Upper lobe of left lung (tissue), 6 donors: ENCODE results near the gene ARHGAP11A. TPM values are rescaled to one million over a fixed set of nuclear protein-coding genes. Genes with fewer than 3 reads are reported as not detected.
A peak's percentile ranks its signal among the peaks of the same experiment; 100 is the strongest.

ENCODE experiments used
- ATAC-seq, 2 donors: fragments of 200-7000 bp; cut with Tn5 transposase; one replicate each; pipeline ENCODE4 v1.9.1; 2022; ENCODE audit warnings: mild to moderate bottlenecking in 2 of 2, moderate library complexity in 2 of 2; ENCODE audit not compliant: low FRiP score in 2 of 2
- DNase-seq, 2 donors: peaks; one replicate each; pipeline ENCODE4 v3.0.0-alpha.2; 2019 to 2020
- H3K27ac ChIP-seq, 4 donors: fragments of 200-600 bp; sonication (generic); one replicate each; pipeline ENCODE4 v1.5.1; 2016 to 2019
- H3K27me3 ChIP-seq, 4 donors: fragments of 200-600 bp; sonication (generic); one replicate each; pipeline ENCODE4 v1.5.1; 2017 to 2019
- H3K36me3 ChIP-seq, 4 donors: fragments of 200-600 bp; sonication (generic); one replicate each; pipeline ENCODE4 v1.5.1; 2016 to 2019
- H3K4me1 ChIP-seq, 4 donors: fragments of 200-600 bp; sonication (generic); one replicate each; pipeline ENCODE4 v1.5.1; 2018 to 2019
- H3K4me3 ChIP-seq, 4 donors: fragments of 200-600 bp; sonication (generic); one replicate each; pipeline ENCODE4 v1.5.1; 2017 to 2019; ENCODE audit warnings: mild to moderate bottlenecking in 2 of 4, moderate library complexity in 1 of 4
- H3K9me3 ChIP-seq, 4 donors: fragments of 200-600 bp; sonication (generic); one replicate each; pipeline ENCODE4 v1.5.1; 2018 to 2019
- CTCF ChIP-seq, 6 experiments: fragments of 450-650 bp in 4 of 6; fragments of 200-600 bp in 2 of 6; sonication (generic) in 2 of 6; IDR thresholded peaks; one replicate each; pipeline ENCODE4 v1.5.1; 2016 to 2019; ENCODE audit warnings: antibody characterized with exemption in 6 of 6
- EP300 ChIP-seq, 4 donors: sonication (generic); formaldehyde crosslinking; IDR thresholded peaks; one replicate each; pipeline ENCODE4 v1.5.1; 2017; ENCODE audit warnings: antibody characterized with exemption in 4 of 4, control low read depth in 2 of 4
- POLR2A ChIP-seq, 4 donors: fragments of 450-650 bp; IDR thresholded peaks; one replicate each; pipeline ENCODE4 v1.5.1; 2016 to 2017; ENCODE audit warnings: antibody characterized with exemption in 4 of 4, mild to moderate bottlenecking in 2 of 4
- POLR2AphosphoS5 ChIP-seq, 2 donors: sonication (generic); formaldehyde crosslinking; IDR thresholded peaks; one replicate each; pipeline ENCODE4 v1.5.1; 2017; ENCODE audit warnings: antibody characterized with exemption in 2 of 2
- WGBS, 2 donors: methylation state at CpG; one replicate each; pipeline ENCODE4 v1.1.5; 2017 to 2018; 5-methylcytosine and 5-hydroxymethylcytosine counted together
- total RNA-seq, 6 donors: library from RNA; depleted of rRNA in 4 of 6; stranded (reverse); fragments of >200 nt in 4 of 6; gene quantifications; one replicate each; pipeline versions ENCODE4 v1.1.0 to v1.2.1, GENCODE V29; 2016 to 2021
- donor health status: DM: no; HTN: no; CAD: no; lungs with moderate emphysema.
- donor health status: DM: no; HTN: yes; CAD: no; lungs with severe emphysema.

ARHGAP11A gene
- total RNA-seq, 6 donors from 2014 or later: 2.1 to 4.8 (median 3.9) TPM

- WGBS, 2 donors: 48 to 51% methylated on average over 6 of the region's 6 CpGs
- DNase-seq (no peak), ATAC-seq (peak in 1 of 2 donors; percentile 54)
- no peaks in the 10 kb centered on the region for H3K36me3 ChIP-seq
- TF ChIP-seq POLR2AphosphoS5 (IDR thresholded peaks at IDR 0.05): no peak
- TF ChIP-seq CTCF (IDR thresholded peaks at IDR 0.05): no peak
- TF ChIP-seq EP300 (IDR thresholded peaks at IDR 0.05): no peak
- TF ChIP-seq POLR2A (IDR thresholded peaks at IDR 0.05): no peak
- H3K4me3 ChIP-seq: no peak overlapping the region
- no peaks in the 10 kb centered on the region for H3K4me1 ChIP-seq
- no peaks in the 10 kb centered on the region for H3K9me3 ChIP-seq
- no peak overlapping the region for H3K27ac ChIP-seq
- no peaks in the 10 kb centered on the region for H3K27me3 ChIP-seq
Observed at GRCh38 chr15:32675466-32675865, 60.2 kb downstream of the ARHGAP11A start.

- DNase-seq: no peak
- H3K4me3 ChIP-seq: no peak overlapping the region
- H3K27me3 ChIP-seq: no peaks in the 10 kb centered on the region
- 63 to 72% methylated on average over 2 of the region's 2 CpGs for WGBS, 2 donors
- H3K4me1 ChIP-seq: no peaks in the 10 kb centered on the region
- H3K27ac ChIP-seq: no peak overlapping the region
- TF ChIP-seq EP300 (IDR thresholded peaks at IDR 0.05) (no peak), POLR2AphosphoS5 (IDR thresholded peaks at IDR 0.05) (no peak), POLR2A (IDR thresholded peaks at IDR 0.05) (no peak), CTCF (IDR thresholded peaks at IDR 0.05) (no peak)
- H3K36me3 ChIP-seq: no peaks in the 10 kb centered on the region
- ATAC-seq: no peak
- no peaks in the 10 kb centered on the region for H3K9me3 ChIP-seq
Observed at GRCh38 chr15:32676169-32676568, 60.9 kb downstream of the ARHGAP11A start.

GRCh38 chr15:32677238-32677750 lies 62.0 kb downstream of the ARHGAP11A start:
- H3K36me3 ChIP-seq: no peaks in the 10 kb centered on the region
- DNase-seq: no peak
- no peak for ATAC-seq
- H3K9me3 ChIP-seq: no peaks in the 10 kb centered on the region
- H3K27me3 ChIP-seq: no peaks in the 10 kb centered on the region
- no peak for TF ChIP-seq EP300 (IDR thresholded peaks at IDR 0.05)
- TF ChIP-seq POLR2A (IDR thresholded peaks at IDR 0.05): no peak
- no peak for TF ChIP-seq CTCF (IDR thresholded peaks at IDR 0.05)
- no peak for TF ChIP-seq POLR2AphosphoS5 (IDR thresholded peaks at IDR 0.05)
- H3K27ac ChIP-seq: no peak overlapping the region
- H3K4me1 ChIP-seq: no peaks in the 10 kb centered on the region
- 62 to 74% methylated on average over 5 of the region's 5 CpGs for WGBS, 2 donors
- no peak overlapping the region for H3K4me3 ChIP-seq

GRCh38 chr15:32679298-32679690 lies 64.0 kb downstream of the ARHGAP11A start:
- DNase-seq (no peak), ATAC-seq (no peak)
- TF ChIP-seq POLR2A (IDR thresholded peaks at IDR 0.05) (no peak), CTCF (IDR thresholded peaks at IDR 0.05) (no peak), EP300 (IDR thresholded peaks at IDR 0.05) (no peak), POLR2AphosphoS5 (IDR thresholded peaks at IDR 0.05) (no peak)

GRCh38 chr15:32682569-32682968 lies 67.3 kb downstream of the ARHGAP11A start:
- WGBS, 2 donors: 90 to 92% methylated on average over 3 of the region's 3 CpGs
- Histone ChIP-seq H3K36me3 (no peaks in the 10 kb centered on the region), H3K27ac (no peak overlapping the region), H3K4me3 (no peak overlapping the region), H3K9me3 (no peaks in the 10 kb centered on the region), H3K4me1 (no peaks in the 10 kb centered on the region), H3K27me3 (no peaks in the 10 kb centered on the region)
- ATAC-seq (peak in 1 of 2 donors; percentile 47), DNase-seq (no peak)
- TF ChIP-seq EP300 (IDR thresholded peaks at IDR 0.05) (no peak), POLR2A (IDR thresholded peaks at IDR 0.05) (no peak), POLR2AphosphoS5 (IDR thresholded peaks at IDR 0.05) (peak in 1 of 2 donors; percentile 43), CTCF (IDR thresholded peaks at IDR 0.05) (no peak)

More at GRCh38 chr15:32679298-32679690, 64.0 kb downstream of the ARHGAP11A start:
- no peaks in the 10 kb centered on the region for H3K9me3 ChIP-seq
- H3K36me3 ChIP-seq: no peaks in the 10 kb centered on the region
- H3K4me3 ChIP-seq: no peak overlapping the region
- no peak overlapping the region for H3K27ac ChIP-seq
- H3K27me3 ChIP-seq: no peaks in the 10 kb centered on the region
- H3K4me1 ChIP-seq: no peaks in the 10 kb centered on the region
- WGBS, 2 donors: 94% methylated on average over 4 of the region's 4 CpGs
